GM12872 (cell line): ENCODE measurements around the gene C1QTNF6.
A peak's percentile ranks its signal among the peaks of the same experiment; 100 is the strongest.

ENCODE experiments used
- TF ChIP-seq, protein P1 (sequence below): IDR thresholded peaks from 3 replicates; pipeline ENCODE4 v1.5.1; 2011; ENCODE audit warnings: low read depth, mild to moderate bottlenecking, low read length, moderate library complexity; ENCODE audit not compliant: insufficient read depth

Gene C1QTNF6

DNA sequence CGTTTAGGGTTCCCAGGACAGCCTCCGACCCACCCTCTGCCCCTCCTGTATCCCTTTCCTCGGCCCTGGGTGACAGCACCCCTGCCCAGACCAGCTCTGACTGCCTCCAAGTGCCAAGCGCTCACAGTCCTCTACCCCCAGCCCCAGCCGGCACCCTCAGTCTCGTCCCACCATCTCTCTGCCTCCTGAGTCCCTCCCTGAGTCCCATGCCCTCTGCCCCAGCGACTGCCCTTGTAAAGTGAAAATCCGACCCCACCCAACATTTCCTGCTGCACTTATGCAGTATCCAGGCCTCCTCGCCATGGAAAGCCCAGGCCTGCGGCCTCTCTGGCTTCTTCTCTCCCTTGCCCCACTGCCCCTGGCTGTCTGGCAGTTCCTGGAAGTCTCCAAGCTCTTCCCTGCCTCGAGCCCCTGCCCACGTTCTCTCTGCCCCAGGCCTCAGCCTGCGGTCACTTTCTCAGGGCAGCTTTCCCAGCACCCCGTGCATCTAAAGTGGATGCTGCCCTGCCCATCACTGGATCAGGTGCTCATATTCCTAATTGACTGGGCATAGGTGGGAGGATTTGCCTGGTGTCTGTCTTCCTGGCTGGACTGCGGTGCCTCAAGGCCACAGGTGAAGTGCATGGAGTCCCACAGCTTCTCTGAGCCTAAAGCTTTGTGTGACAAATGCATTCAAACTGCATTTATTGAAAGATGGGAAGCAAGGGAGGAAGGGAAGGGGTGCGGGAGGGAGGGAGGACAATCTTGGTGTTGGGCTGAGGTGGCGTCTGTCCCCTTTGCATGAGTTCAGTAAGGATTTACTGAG is 20.7 kb downstream of the C1QTNF6 start:
- TF ChIP-seq, protein P1, sequence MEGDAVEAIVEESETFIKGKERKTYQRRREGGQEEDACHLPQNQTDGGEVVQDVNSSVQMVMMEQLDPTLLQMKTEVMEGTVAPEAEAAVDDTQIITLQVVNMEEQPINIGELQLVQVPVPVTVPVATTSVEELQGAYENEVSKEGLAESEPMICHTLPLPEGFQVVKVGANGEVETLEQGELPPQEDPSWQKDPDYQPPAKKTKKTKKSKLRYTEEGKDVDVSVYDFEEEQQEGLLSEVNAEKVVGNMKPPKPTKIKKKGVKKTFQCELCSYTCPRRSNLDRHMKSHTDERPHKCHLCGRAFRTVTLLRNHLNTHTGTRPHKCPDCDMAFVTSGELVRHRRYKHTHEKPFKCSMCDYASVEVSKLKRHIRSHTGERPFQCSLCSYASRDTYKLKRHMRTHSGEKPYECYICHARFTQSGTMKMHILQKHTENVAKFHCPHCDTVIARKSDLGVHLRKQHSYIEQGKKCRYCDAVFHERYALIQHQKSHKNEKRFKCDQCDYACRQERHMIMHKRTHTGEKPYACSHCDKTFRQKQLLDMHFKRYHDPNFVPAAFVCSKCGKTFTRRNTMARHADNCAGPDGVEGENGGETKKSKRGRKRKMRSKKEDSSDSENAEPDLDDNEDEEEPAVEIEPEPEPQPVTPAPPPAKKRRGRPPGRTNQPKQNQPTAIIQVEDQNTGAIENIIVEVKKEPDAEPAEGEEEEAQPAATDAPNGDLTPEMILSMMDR = 0 out of 3 replicates have a peak, but pooled peaks have one; percentile 1

DNA sequence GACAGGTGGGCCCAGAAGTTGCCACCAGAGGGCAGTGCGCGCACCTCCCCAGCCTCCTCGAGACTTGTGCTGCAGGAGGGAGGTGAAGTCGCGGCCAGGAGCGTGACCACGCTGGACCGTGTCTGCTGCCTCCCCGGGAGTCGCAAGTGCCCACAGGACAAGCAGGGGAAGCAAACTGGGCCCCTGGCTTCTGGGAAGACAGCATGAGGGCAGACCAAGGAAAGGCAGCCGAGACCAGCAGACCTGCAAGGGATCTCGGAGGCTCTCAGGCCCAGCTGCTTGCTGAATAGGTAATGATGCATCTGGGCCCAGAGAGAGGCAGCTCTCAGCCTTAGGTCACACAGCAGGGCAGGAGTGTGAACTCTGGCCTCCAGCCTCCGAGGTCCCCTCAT is 21.4 kb downstream of the C1QTNF6 start:
- TF ChIP-seq, protein P1 = peak; percentile 95

DNA sequence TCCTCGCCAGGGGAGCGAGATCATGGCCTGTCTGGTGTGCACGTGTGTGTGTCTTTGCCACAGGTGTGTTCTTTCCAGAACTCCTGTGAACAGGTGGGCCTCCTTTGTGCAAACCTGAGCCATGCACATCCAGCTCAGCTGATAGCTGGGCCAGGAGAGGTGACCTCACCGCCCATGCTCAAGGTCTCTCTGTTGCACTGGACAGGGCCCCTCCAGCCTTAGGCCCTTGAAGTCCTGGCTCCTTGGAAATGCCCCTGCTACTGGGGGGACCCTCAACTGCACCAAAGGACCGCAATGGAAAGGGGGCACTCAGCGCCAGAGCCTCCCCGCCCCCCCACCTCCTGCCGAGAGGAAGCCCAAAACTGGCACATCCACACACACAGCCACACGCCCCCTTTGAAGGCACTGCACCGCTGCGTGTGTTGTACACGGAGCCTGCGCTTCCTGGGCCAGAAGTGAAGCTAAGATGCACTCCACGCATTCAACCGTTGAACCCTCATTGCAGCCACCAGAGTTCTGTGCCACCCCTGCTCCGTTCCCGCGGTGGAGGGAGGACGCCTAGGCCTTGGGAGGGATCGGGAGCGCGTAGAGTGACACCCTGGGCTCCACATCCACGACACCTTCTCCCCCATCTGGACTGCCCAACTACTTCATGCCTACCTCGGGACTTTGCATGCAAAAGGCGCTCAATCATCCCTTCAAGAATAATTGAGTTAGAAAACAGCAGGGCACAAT is 21.9 kb downstream of the C1QTNF6 start:
- TF ChIP-seq, protein P1 = no peak

DNA sequence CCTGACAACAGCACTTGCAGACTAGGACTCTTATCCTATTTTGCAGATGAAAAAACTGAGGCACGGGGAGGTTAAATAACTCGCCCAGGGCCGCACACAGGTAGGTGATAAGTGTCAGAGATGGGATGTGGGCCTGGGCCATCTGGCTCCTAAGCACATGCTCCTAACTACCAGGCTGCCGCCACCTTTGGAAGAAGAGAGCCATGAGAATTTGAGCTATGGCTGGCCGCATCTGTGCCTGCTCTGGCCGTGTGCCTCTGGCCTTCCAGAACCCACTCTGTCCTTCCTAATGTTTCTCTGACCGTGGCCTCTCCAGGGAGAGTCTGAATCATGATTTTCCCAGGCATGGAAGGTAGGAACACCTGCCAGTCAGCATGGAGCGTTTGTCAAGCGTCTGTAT is 23.0 kb downstream of the C1QTNF6 start:
- TF ChIP-seq, protein P1 = no peak

GRCh38 chr22:37164505-37164887 is 23.6 kb downstream of the C1QTNF6 start:
- TF ChIP-seq, protein P1 = no peak

DNA sequence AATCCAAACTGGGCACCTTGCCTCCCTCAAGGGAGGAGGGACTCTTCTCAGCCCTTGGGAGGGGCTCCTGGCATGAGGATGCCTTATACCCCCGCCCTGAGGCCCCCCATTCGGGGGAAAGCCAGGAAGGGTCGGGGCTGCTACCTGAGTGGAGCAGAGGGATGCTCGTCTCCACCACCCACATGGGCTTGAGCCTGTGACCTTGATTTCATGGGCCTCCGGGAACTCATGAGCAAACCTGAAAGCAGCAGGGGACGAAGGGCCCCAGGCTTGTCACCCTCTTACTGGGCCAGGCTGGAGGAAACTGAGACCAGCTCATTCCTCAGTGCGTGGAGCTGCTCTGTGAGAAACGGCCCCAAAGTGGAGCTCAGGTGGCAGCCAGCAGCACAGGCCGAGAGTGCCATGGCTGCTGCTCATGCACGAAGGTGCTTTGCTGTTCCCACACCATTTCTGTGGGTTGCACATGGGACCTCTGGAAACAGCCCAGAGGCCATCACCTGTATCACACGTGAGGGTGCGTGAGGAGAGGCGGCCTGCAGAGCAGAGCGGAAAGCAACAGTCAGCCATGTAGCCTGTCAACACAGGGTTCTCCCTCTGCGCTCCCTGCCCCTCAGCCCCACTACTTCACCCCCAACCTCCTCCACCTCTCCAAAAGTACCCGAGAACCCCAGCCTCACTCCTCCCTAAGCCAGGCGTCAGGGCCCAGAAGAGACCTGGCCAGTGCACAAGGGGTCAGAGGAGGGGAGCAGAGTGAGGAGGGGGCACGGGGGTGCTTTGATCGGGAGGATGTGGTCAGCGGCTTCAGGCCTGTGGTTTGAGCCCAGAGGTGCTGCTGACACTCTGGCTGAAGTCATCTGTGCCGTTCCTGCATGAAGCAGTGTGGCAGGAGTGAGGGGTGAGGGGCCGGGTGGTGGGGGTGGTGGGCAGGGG is 24.2 kb downstream of the C1QTNF6 start:
- TF ChIP-seq, protein P1 = no peak

DNA sequence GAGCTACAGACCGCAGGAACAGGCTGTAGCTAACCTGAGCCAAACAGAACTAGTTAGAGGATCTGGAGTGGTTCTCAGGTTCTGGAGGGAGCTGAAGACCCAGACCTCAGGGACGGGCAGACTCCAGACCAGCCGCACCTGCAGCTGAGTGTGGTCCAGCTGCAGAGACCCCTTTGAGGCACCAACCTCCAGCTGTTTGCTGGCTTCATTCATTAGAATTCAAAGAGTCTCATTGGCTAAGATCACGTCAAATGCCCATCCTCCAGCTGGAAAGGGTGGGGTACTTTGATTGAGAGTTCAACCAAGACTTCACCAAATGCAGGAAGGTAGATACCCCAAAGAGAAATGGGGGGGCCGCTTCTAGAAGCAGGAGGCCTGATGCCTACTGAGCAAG is 25.0 kb downstream of the C1QTNF6 start:
- TF ChIP-seq, protein P1 = no peak
